ENCODE data around the gene ARSG. TPM values are rescaled to one million over a fixed set of nuclear protein-coding genes. Genes with fewer than 3 reads are reported as not detected.

The ARSG gene
- polyA plus RNA-seq, 1 donor from 2014 or later, result 16.9 TPM

DNA sequence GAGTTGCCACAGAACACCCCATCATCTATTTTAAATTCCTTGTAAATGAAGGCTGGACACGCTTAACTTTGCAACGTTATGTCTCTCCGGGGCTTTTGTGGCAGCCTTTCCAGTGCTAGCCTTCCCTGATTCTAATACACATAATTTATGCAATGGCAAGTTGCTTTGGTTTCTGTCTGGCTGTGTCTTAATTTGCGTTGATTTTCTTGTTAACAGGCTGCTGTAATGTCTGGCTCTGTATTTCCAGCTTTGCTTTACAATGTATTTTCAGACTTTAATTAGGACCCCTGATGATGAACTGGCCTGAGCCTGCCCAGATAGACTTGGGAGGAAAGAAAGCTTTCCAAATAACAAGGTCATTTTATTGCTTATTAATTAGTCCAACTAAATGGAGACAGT lies 30.3 kb downstream of the ARSG start:
- Histone ChIP-seq H3K36me3 (ENCODE audit: insufficient read depth, low read length) (no peaks in the 10 kb centered on the region), H3K9me2 (ENCODE audit: insufficient read depth, low read length) (no peaks in the 10 kb centered on the region), H3K9ac (ENCODE audit: low read length) (no peak overlapping the region), H3K79me2 (replicated peaks; ENCODE audit: insufficient read depth, low read length) (no peaks in the 10 kb centered on the region), H2AFZ (ENCODE audit: low read depth, low read length) (no peak overlapping the region), H3K4me2 (ENCODE audit: low read length) (no peak overlapping the region), H3K27me3 (ENCODE audit: insufficient read depth, low read depth, low read length) (no peaks in the 10 kb centered on the region), H3F3A (ENCODE audit: insufficient read depth, low read length, poor library complexity, severe bottlenecking) (no peaks in the 10 kb centered on the region), H3K4me3 (ENCODE audit: low read length) (no peak overlapping the region), H3K27ac (ENCODE audit: low read length) (no peak overlapping the region), H4K20me1 (ENCODE audit: insufficient read depth) (no peaks in the 10 kb centered on the region), H3K9me3 (ENCODE audit: low read length) (peaks cover 3% of the 10 kb centered on the region)
- no peak for TF ChIP-seq EP300 (conservative IDR thresholded peaks at IDR 0.05; ENCODE audit: poor library complexity, severe bottlenecking)
- TF ChIP-seq POLR2AphosphoS5 (IDR thresholded peaks at IDR 0.05), result no peak
- TF ChIP-seq TAF1 (IDR thresholded peaks at IDR 0.05; ENCODE audit: low read depth), result no peak
- TF ChIP-seq RAD21 (conservative IDR thresholded peaks at IDR 0.05), result no peak
- TF ChIP-seq, protein P1, sequence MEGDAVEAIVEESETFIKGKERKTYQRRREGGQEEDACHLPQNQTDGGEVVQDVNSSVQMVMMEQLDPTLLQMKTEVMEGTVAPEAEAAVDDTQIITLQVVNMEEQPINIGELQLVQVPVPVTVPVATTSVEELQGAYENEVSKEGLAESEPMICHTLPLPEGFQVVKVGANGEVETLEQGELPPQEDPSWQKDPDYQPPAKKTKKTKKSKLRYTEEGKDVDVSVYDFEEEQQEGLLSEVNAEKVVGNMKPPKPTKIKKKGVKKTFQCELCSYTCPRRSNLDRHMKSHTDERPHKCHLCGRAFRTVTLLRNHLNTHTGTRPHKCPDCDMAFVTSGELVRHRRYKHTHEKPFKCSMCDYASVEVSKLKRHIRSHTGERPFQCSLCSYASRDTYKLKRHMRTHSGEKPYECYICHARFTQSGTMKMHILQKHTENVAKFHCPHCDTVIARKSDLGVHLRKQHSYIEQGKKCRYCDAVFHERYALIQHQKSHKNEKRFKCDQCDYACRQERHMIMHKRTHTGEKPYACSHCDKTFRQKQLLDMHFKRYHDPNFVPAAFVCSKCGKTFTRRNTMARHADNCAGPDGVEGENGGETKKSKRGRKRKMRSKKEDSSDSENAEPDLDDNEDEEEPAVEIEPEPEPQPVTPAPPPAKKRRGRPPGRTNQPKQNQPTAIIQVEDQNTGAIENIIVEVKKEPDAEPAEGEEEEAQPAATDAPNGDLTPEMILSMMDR (IDR thresholded peaks at IDR 0.05; ENCODE audit: poor library complexity, severe bottlenecking), result no peak
- TF ChIP-seq EZH2 (IDR thresholded peaks at IDR 0.05; ENCODE audit: borderline replicate concordance, insufficient read depth, low read length, poor library complexity, severe bottlenecking), result no peak
- TF ChIP-seq, protein P2, sequence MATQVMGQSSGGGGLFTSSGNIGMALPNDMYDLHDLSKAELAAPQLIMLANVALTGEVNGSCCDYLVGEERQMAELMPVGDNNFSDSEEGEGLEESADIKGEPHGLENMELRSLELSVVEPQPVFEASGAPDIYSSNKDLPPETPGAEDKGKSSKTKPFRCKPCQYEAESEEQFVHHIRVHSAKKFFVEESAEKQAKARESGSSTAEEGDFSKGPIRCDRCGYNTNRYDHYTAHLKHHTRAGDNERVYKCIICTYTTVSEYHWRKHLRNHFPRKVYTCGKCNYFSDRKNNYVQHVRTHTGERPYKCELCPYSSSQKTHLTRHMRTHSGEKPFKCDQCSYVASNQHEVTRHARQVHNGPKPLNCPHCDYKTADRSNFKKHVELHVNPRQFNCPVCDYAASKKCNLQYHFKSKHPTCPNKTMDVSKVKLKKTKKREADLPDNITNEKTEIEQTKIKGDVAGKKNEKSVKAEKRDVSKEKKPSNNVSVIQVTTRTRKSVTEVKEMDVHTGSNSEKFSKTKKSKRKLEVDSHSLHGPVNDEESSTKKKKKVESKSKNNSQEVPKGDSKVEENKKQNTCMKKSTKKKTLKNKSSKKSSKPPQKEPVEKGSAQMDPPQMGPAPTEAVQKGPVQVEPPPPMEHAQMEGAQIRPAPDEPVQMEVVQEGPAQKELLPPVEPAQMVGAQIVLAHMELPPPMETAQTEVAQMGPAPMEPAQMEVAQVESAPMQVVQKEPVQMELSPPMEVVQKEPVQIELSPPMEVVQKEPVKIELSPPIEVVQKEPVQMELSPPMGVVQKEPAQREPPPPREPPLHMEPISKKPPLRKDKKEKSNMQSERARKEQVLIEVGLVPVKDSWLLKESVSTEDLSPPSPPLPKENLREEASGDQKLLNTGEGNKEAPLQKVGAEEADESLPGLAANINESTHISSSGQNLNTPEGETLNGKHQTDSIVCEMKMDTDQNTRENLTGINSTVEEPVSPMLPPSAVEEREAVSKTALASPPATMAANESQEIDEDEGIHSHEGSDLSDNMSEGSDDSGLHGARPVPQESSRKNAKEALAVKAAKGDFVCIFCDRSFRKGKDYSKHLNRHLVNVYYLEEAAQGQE (IDR thresholded peaks at IDR 0.05; ENCODE audit: borderline replicate concordance), result no peak
- no peak for TF ChIP-seq SMC3 (conservative IDR thresholded peaks at IDR 0.05; ENCODE audit: poor library complexity)
- TF ChIP-seq MXI1 (conservative IDR thresholded peaks at IDR 0.05; ENCODE audit: poor library complexity, severe bottlenecking), result no peak

DNA sequence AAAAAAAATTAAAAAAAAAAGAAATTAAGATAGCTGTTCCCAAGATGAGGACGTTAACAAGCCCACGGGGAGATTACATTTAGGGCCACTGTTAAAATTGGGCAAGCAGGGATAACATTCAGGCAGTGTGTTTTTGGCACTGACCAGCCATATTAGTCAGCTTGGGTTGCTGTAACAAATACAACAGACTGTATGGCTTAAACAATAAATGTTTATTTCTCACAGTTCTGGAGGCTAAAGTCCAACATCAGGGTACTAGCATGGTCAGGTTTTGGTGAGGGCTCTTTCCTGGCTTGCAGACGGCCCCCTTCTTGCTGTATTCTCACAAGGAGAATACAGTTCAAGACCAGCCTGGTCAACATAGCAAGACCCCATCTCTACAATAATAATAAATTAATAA lies 31.3 kb downstream of the ARSG start:
- Histone ChIP-seq H4K20me1 (ENCODE audit: insufficient read depth) (no peaks in the 10 kb centered on the region), H3K27ac (ENCODE audit: low read length) (no peak overlapping the region), H3K79me2 (replicated peaks; ENCODE audit: insufficient read depth, low read length) (no peaks in the 10 kb centered on the region), H3K4me3 (ENCODE audit: low read length) (no peak overlapping the region), H3K4me2 (ENCODE audit: low read length) (no peak overlapping the region), H3K9me3 (ENCODE audit: low read length) (peaks cover 3% of the 10 kb centered on the region), H3K9ac (ENCODE audit: low read length) (no peak overlapping the region), H3K9me2 (ENCODE audit: insufficient read depth, low read length) (no peaks in the 10 kb centered on the region), H3K27me3 (ENCODE audit: insufficient read depth, low read depth, low read length) (no peaks in the 10 kb centered on the region), H2AFZ (ENCODE audit: low read depth, low read length) (no peak overlapping the region), H3F3A (ENCODE audit: insufficient read depth, low read length, poor library complexity, severe bottlenecking) (no peaks in the 10 kb centered on the region), H3K36me3 (ENCODE audit: insufficient read depth, low read length) (no peaks in the 10 kb centered on the region)
- no peak for TF ChIP-seq TAF1 (IDR thresholded peaks at IDR 0.05; ENCODE audit: low read depth)
- no peak for TF ChIP-seq RAD21 (conservative IDR thresholded peaks at IDR 0.05)
- TF ChIP-seq SMC3 (conservative IDR thresholded peaks at IDR 0.05; ENCODE audit: poor library complexity), result no peak
- TF ChIP-seq MXI1 (conservative IDR thresholded peaks at IDR 0.05; ENCODE audit: poor library complexity, severe bottlenecking), result no peak
- TF ChIP-seq, protein P2 (IDR thresholded peaks at IDR 0.05; ENCODE audit: borderline replicate concordance), result no peak
- TF ChIP-seq EP300 (conservative IDR thresholded peaks at IDR 0.05; ENCODE audit: poor library complexity, severe bottlenecking), result no peak
- TF ChIP-seq, protein P1 (IDR thresholded peaks at IDR 0.05; ENCODE audit: poor library complexity, severe bottlenecking), result no peak
- no peak for TF ChIP-seq EZH2 (IDR thresholded peaks at IDR 0.05; ENCODE audit: borderline replicate concordance, insufficient read depth, low read length, poor library complexity, severe bottlenecking)
- no peak for TF ChIP-seq POLR2AphosphoS5 (IDR thresholded peaks at IDR 0.05)
